ENCODE data around the gene DDX41.

Gene DDX41

DNA sequence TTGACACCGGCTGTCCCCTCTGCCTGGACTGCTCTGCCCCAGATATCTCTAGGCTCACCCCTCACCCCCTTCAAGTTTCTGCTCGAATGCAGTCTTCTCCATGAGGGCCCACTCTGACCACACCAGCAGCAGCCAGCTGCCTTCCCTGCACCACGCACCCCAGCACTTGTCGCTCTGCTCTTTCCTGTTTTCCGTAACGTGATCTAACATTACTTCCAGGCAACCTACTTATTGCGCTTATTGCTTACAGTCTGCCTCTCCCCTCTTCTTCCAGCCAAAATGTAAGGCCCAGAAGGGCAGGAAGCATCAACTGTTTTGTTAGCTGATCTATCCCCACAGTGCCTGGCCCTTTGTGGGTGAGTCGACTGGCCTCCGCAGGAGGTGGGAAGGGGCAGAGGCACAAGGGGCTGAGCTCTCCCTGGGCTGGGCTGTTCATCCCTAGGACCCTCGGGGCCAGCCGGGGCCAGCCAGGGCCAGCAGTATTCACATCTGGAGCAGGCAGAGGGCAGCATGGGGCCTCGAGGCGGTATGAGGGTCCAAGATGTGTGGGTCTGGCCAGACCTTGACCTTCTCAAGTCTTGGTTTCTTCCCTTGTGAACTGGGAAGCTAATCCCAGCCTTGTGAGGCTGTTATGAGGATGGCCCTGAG, 31.7 kb downstream of the DDX41 start:
- no peak for DNase-seq (ENCODE audit: low read depth in 2 of 2)

DNA sequence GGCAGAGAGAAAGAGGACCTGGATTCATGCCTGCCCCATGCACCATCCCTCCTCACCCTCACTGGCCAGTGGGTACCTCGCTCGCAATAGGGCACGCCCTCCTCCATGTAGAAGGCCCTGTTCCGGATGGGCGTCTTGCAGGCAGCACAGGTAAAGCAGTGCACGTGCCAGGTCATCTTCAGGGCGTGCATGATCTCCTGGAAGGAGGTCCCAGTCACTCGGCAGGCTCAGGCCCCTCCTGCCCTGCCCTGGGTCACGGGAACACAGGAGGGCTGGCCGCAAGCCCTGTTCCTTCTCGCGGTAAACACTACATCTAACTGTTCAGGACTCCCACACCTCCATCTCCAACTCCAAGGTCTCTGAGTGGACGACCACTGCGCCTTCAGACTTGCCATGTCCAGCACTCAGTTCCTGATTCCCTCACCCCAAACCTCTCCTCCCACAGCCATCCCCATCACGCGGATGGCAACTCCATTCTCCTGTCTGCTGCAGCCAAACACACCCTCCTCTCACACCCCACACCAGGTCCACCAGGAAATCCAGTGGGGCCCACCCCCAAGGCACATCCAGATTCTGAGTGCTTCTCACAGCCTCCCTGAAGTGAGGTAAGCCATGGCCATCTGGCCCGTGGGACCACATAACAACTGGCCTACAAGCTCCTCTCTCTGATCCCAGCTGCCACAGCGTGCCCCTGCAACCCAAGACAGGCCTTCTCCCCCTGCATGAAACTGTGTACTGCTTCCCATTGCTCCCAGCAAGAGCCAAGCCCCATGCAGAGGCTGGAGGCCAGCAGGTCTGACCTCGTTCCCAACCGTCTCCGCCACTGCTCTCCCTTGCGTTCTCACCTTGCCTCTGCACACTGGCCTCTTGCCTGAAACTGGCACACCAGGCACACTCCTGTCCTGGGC, 32.5 kb downstream of the DDX41 start:
- DNase-seq (ENCODE audit: low read depth in 2 of 2), result no peak

GRCh38 chr5:177483042-177483441, 33.7 kb downstream of the DDX41 start:
- no peak for DNase-seq (ENCODE audit: low read depth in 2 of 2)

DNA sequence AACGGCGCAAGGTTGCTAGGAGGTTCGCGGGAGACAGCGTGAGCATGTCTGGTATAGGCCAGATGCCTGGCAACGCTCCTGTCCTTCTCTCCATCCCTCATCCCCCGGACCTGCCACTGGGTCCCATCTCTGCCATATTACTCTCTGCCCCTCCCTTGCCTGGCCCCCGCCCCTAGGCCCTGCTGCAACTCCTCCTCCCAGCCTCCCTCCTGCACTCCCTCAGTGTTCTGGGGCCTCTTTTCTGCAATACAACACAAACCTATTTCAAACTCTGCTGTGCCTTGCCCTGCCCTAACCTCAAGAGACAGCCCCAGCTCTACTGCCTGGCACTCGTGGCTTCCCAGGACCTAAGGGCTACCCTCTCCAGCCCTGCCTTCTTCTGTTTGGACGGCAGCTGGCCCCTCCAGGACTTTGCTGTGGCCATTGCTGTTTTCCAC, 34.4 kb downstream of the DDX41 start:
- no peak for DNase-seq (ENCODE audit: low read depth in 2 of 2)

- DNase-seq (ENCODE audit: low read depth in 2 of 2), result no peak
Measured at GRCh38 chr5:177479774-177480173, 37.0 kb downstream of the DDX41 start.

- DNase-seq (ENCODE audit: low read depth in 2 of 2), result no peak
Measured at GRCh38 chr5:177478711-177479646, 37.8 kb downstream of the DDX41 start.

- no peak for DNase-seq (ENCODE audit: low read depth in 2 of 2)
Measured at GRCh38 chr5:177477701-177478477, 38.9 kb downstream of the DDX41 start.

GRCh38 chr5:177476531-177477233, 40.1 kb downstream of the DDX41 start:
- DNase-seq (ENCODE audit: low read depth in 2 of 2), result no peak

DNA sequence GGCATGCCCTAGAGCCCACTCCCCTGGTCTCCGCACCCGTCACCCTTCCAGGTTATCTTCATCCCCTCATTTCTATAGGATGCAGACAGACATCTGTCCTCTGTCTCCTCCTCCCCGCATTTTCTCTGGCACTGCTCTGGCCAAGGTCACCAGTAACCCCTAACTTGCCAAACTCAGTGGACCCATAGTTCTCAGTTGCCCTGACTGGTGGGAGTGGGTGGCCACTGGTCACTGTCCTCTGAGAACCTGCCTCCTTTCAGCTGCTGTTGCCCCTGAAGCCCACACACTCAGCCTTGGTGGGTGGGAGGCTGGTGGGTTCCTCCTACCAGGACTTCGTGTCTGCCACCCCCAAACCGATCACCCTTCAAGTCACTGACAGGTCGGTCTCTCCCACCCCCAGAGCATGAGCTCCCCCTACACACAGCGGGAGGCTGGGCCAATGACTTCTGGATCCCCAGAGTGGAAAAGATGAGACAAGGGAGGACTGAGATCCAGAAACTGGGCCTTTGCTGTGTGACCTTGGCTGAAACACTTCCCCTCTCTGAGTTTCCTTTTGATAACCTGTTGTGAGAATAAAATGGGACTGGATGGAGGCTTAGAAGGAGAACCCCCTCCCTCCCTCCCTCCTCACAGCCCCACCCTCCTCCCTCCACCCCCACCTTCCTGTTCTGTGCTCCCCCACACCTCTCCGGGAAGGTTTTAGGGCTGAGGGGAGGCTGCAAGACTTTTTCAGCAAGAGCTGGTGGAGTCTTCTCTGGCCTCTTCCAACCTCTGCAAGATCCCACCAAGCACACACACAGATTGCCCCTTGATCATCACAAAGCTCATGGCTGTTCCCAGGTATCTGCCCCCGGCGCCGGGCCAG, 41.0 kb downstream of the DDX41 start:
- no peak for DNase-seq (ENCODE audit: low read depth in 2 of 2)

DNA sequence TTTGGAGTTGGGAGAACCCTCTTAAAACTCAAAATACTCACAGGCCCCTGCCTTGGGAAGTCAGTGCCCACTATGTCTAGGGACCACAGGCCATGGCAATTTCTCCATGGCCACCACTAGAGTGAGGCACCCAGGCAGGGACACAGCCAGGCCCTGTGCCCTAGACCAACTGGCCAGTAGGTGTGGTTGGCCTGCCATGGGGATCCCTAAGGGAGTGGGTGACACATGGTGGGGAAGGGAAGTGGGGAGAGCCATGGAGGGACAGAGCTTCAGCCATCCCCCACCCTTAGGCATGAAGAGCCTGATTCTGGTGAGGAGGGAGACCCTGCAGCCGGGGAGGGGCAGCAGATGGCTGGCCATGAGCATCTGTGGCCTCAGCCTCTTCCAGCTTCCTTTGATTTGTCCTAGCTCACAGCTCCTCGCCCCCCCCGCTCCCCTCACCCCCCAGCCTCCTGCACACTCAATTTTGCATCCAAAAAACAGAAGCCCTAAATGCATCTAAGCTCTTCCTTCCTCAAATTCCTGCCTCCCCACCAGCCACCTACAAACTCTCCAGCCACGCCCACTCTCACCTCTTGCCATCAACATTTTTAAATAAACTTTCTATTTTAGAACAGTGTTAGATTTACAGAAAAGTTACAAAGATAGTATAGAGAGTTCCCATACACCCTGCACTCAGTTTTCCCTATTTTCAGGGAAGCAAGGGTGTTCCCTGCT, 41.8 kb downstream of the DDX41 start:
- no peak for DNase-seq (ENCODE audit: low read depth in 2 of 2)

- no peak for DNase-seq (ENCODE audit: low read depth in 2 of 2)
Measured at GRCh38 chr5:177474002-177474476, 42.7 kb downstream of the DDX41 start.

DNA sequence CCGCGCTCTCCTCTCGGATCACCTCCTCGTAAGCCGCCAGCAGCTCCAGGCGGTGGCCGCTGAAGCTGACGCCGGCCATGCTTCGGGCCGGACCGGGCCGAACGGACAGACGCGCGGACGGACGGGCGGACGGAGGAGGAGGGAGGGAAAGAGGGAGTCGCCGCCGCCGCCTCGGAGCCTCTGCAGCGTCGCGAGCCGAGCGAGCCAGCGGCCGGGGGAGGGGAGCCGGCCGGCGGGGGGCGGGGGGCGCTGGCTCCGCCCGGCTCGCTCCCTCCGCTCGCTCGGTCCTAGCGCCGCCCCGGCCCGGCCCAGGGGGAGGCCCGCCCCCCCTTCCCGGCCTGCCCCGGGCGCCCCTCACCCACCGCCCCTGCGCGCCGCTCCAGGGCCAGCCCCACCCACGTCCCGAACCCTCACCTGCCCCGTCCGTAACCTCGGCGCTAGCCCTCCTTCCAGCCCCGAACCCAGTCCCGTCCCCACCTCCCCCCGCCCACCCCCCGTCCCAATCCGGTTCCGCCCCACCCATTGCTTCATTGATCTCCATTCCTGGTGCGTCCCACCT, 43.2 kb downstream of the DDX41 start, which contains the start of gene DBN1:
TSS of gene DBN1 (minus strand) at position 192 of the 559 bp plus-strand sequence. CDS start at position 79, 113 bp downstream.
- DNase-seq (ENCODE audit: low read depth in 2 of 2), result no peak

DNA sequence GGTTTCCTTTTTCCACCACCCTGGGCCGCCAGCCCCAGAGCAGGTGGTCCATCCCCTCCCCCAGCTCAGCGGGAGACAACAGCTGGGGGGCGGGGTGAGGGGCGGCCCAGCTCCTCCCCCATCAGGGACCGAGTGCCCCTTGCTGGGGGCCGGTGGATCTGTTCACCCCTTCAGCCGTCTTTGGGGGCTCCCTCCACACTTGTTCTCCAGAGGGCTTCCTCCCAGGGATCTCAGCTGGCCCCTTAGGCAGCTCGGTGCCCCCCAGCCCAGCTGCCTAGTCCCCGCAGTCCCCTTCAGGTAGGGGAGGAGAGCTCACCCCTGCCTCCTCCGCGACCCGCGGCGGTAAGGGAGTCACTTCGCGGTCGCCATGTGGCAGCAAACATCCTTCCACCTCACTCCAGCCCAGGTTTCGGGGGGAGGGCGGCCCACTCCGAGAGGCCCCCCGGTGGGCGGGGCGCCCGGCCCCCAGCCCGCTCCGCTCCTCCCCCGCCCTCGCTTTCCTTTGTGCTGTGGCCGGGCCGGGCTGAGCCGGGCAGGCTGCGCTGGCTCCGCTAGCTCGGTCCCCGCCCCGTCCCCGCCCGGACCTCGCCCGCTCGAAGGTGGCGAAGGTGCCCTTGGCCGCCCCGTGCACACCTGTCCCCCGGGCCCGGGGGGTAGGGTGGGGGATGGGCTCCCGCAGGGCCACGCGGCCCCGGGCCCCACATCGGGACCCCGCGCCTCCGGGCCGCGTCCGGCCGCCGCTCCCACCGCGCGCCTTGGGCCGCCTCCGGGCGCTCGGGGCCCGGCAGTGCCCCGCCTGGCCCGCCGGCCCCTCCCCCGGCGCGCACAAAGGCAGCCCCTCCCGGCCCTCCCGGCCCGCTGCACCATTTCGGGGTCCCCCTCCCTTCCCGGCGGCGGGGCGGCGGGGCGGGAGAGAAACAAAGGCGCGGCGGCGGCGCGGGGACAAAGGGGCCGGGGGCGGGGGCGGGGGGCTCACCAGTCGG, 44.0 kb downstream of the DDX41 start:
- no peak for DNase-seq (ENCODE audit: low read depth in 2 of 2)

DNA sequence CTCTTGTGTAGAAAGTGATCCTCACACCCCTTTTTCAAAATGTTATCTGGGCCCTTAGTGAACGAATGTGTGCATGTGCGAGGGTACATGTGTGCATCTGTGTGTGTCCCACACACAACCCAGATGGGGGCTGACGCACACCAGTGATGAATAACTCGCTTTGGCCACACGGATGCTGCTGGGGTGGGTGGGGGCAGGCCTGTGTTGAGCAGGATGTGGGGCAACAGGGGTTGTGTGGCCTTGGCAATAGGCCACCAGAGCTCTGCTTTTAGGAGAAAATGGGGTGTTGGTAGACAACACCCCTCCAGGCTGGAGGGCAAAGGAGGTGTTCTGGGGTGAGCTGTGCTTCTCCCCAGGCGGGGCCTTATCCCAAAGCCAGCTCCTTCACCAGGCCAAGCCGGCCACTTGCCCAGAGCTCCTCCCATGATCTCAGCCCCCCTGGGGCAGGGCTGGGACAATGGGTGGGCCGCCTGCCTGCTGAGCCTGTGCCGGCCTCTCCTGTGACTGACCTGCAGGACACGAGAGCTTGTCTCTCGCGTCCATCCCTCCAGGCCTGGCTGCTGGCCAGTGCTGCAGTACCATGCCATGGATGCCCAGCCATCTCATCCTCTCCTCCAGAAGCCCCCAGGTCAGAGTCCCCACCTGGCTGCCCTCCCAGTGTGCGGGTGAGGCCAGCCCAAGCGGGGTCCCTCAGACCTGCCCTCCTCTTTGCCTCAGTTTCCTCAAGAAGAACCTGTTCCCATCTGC, 45.0 kb downstream of the DDX41 start:
- DNase-seq (ENCODE audit: low read depth in 2 of 2), result no peak

DNA sequence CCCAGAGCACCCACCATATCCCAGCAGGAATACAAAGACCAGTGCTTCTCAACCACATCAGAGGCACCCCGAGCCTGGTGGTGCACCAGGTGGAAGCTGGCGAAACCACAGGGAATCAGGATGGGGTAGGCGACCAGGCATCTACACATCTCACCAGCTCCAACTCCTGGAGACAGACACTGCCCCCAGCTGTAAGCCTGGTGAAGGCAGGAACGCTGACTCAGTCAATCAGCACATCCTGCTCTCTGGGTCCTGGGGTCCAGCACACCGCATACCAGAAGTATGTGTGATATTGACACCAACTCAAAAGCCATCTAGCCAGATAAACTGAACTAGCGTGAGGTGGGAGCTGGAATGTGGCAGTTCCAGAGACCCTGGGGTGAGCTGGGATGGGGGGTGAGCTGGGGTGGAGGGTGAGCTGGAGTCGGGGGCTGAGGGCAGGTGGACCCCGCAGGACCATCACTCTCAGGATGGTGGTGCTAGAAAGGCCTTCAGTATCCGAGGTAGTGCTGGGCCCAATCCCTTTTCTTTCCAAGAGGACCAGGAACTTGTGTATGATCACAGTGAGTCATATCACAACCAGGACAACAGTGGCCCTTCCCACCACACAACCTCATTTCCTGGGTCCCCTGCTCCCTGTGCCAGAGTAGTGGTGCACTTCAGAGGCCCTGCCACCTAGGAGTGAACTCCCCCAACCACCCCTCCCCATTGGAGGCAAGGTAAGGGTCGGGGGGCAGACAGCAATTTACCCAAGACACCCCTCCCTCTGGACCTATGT, 45.8 kb downstream of the DDX41 start:
- DNase-seq (ENCODE audit: low read depth in 2 of 2), result no peak

Data from fibroblast of skin of left quadriceps (primary cell).